CD8-positive, alpha-beta memory T cell (primary cell): ENCODE measurements around the gene CD4. TPM values are rescaled to one million over a fixed set of nuclear protein-coding genes. Genes with fewer than 3 reads are reported as not detected.

ENCODE experiments used
- CTCF ChIA-PET: fragments of 350-600 bp; sonication (Branson Sonifier 250); formaldehyde crosslinking; loops from one replicate; lab custom pipeline; 2021; ENCODE audit warnings: antibody characterized with exemption; lab: Charles Lee
- POLR2A ChIA-PET: fragments of 350-600 bp; sonication (Branson Sonifier 250); formaldehyde crosslinking; loops from one replicate; lab custom pipeline; 2021; ENCODE audit warnings: antibody characterized with exemption; lab: Charles Lee
- DNase-seq, 5 donors: peaks; one replicate each; pipeline versions ENCODE4 v3.0.0 to v3.0.0-alpha.2; 2020 to 2022; ENCODE audit warnings: mixed read lengths in 1 of 5
- H3K27ac ChIP-seq: one replicate; pipeline ENCODE4 v1.7.0; 2013; ENCODE audit warnings: low read depth, mild to moderate bottlenecking, low read length, moderate library complexity
- H3K27me3 ChIP-seq: 2 replicates; pipeline ENCODE4 v1.7.0; 2013; ENCODE audit warnings: low read length, mild to moderate bottlenecking; ENCODE audit not compliant: insufficient read depth, poor library complexity, severe bottlenecking
- H3K36me3 ChIP-seq: 2 replicates; pipeline ENCODE4 v1.7.0; 2013; ENCODE audit warnings: mild to moderate bottlenecking, low read length, moderate library complexity; ENCODE audit not compliant: insufficient read depth
- H3K4me1 ChIP-seq: 2 replicates; pipeline ENCODE4 v1.7.0; 2013; ENCODE audit warnings: mild to moderate bottlenecking, low read length, moderate library complexity; ENCODE audit not compliant: insufficient read depth
- H3K4me3 ChIP-seq: 2 replicates; pipeline ENCODE4 v1.7.0; 2013; ENCODE audit warnings: mild to moderate bottlenecking, low read length
- H3K9me3 ChIP-seq: 2 replicates; pipeline ENCODE4 v1.7.0; 2013; ENCODE audit warnings: mild to moderate bottlenecking, low read length
- H3K27ac Mint-ChIP-seq, 8 donors: one replicate each; pipeline ENCODE4 v1.8.0; 2020 to 2021; ENCODE audit warnings: mixed read lengths in 8 of 8, mild to moderate bottlenecking in 6 of 8, inconsistent platforms in 3 of 8, moderate library complexity in 3 of 8
- H3K27me3 Mint-ChIP-seq, 2 donors: one replicate each; pipeline ENCODE4 v1.8.0; 2020 to 2021; ENCODE audit warnings: mixed read lengths in 2 of 2, mild to moderate bottlenecking in 1 of 2, moderate library complexity in 1 of 2
- H3K36me3 Mint-ChIP-seq, 3 donors: one replicate each; pipeline ENCODE4 v1.8.0; 2020 to 2021; ENCODE audit warnings: mixed read lengths in 3 of 3, inconsistent platforms in 1 of 3, mild to moderate bottlenecking in 1 of 3
- H3K4me1 Mint-ChIP-seq, 3 donors: one replicate each; pipeline ENCODE4 v1.8.0; 2020 to 2021; ENCODE audit warnings: mixed read lengths in 3 of 3, inconsistent platforms in 1 of 3, mild to moderate bottlenecking in 1 of 3
- H3K4me3 Mint-ChIP-seq, 7 donors: one replicate each; pipeline ENCODE4 v1.8.0; 2020 to 2021; ENCODE audit warnings: mixed read lengths in 7 of 7, mild to moderate bottlenecking in 6 of 7, moderate library complexity in 4 of 7, inconsistent platforms in 2 of 7
- H3K9me3 Mint-ChIP-seq, 5 donors: one replicate each; pipeline ENCODE4 v1.8.0; 2020 to 2022; ENCODE audit warnings: mixed read lengths in 5 of 5, mild to moderate bottlenecking in 3 of 5, moderate library complexity in 2 of 5, inconsistent platforms in 1 of 5
- polyA plus RNA-seq: library from polyadenylated mRNA; unstranded; fragments of 300-500 nt; fragmentation: Illumina TruSeq; gene quantifications from one replicate; pipeline ENCODE4 v1.2.3, GENCODE V29; 2021
- total RNA-seq, 2 experiments: library from RNA; stranded (reverse); gene quantifications; one replicate each; pipeline ENCODE4 v1.2.3, GENCODE V29; 2021

Gene CD4
- total and polyA plus RNA-seq, 3 experiments from 2014 or later = 0.30 to 1.8 (median 1.2) TPM

- Mint-ChIP-seq H3K36me3 (peaks cover 0 to 10% (median 0%) of the 10 kb centered on the region in 3 donors), H3K9me3 (no peaks in the 10 kb centered on the region), H3K4me1 (peaks cover 0 to 4% (median 3%) of the 10 kb centered on the region in 3 donors), H3K27ac (no peak overlapping the region), H3K4me3 (no peak overlapping the region), H3K27me3 (no peaks in the 10 kb centered on the region)
- POLR2A ChIA-PET = no interaction called here
- DNase-seq = no peak
- Histone ChIP-seq H3K36me3 (no peaks in the 10 kb centered on the region), H3K27ac (no peak overlapping the region), H3K4me3 (no peak overlapping the region), H3K4me1 (peaks cover 6% of the 10 kb centered on the region), H3K27me3 (no peaks in the 10 kb centered on the region), H3K9me3 (no peaks in the 10 kb centered on the region)
- CTCF ChIA-PET = interaction anchor here (1.9 kb wide), 1 partner anchor 12 kb away, joined by 5 read pairs; no protein-coding TSS in a partner anchor
Measured at GRCh38 chr12:6838854-6839253, 49.5 kb downstream of the CD4 start.

GRCh38 chr12:6839482-6840201 is 50.3 kb downstream of the CD4 start:
- no peak overlapping the region for H3K27ac ChIP-seq
- H3K9me3 Mint-ChIP-seq = no peaks in the 10 kb centered on the region
- no peaks in the 10 kb centered on the region for H3K36me3 ChIP-seq
- no peaks in the 10 kb centered on the region for H3K27me3 ChIP-seq
- H3K4me1 ChIP-seq = peaks cover 6% of the 10 kb centered on the region
- ChIA-PET POLR2A (no interaction called here), CTCF (interaction anchor here (1.9 kb wide), 1 partner anchor 13 kb away, joined by 5 read pairs; no protein-coding TSS in a partner anchor)
- H3K4me3 ChIP-seq = no peak overlapping the region
- H3K9me3 ChIP-seq = no peaks in the 10 kb centered on the region
- no peak overlapping the region for H3K4me3 Mint-ChIP-seq
- H3K27me3 Mint-ChIP-seq = no peaks in the 10 kb centered on the region
- H3K27ac Mint-ChIP-seq = no peak overlapping the region
- peaks cover 0 to 4% (median 3%) of the 10 kb centered on the region in 3 donors for H3K4me1 Mint-ChIP-seq
- peaks cover 0 to 7% (median under 1%) of the 10 kb centered on the region in 3 donors for H3K36me3 Mint-ChIP-seq
- no peak for DNase-seq

DNA sequence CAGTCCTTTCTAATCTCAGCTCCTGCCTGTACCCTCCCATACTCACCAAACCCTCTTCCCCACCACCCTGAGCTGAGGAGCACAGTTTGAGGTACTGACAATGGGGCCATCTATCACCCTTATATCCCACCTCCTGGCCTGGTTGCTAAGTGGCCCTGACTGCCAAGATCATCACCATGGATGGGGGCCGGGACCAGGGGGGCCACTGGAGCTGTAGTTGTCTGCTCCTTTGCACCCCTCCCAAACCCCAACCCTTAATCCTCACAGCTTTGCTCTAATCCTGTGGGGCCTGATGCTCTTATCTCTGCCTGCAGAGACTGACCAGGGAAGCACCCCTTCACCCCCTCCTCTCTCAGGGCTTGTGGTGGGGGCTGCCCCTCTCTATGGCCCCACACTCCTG is 51.0 kb downstream of the CD4 start:
- ChIA-PET CTCF (interaction anchor here (1.9 kb wide), 1 partner anchor 14 kb away, joined by 5 read pairs; no protein-coding TSS in a partner anchor), POLR2A (no interaction called here)
- H3K36me3 Mint-ChIP-seq = peaks cover 0 to 12% (median 1%) of the 10 kb centered on the region in 3 donors
- no peaks in the 10 kb centered on the region for H3K27me3 Mint-ChIP-seq
- Histone ChIP-seq H3K4me1 (peaks cover 6% of the 10 kb centered on the region), H3K27me3 (no peaks in the 10 kb centered on the region), H3K9me3 (no peaks in the 10 kb centered on the region), H3K4me3 (no peak overlapping the region), H3K27ac (no peak overlapping the region), H3K36me3 (no peaks in the 10 kb centered on the region)
- H3K9me3 Mint-ChIP-seq = no peaks in the 10 kb centered on the region
- no peak overlapping the region for H3K4me3 Mint-ChIP-seq
- H3K4me1 Mint-ChIP-seq = peaks cover 0 to 4% (median 3%) of the 10 kb centered on the region in 3 donors
- no peak overlapping the region for H3K27ac Mint-ChIP-seq
- DNase-seq = no peak

DNA sequence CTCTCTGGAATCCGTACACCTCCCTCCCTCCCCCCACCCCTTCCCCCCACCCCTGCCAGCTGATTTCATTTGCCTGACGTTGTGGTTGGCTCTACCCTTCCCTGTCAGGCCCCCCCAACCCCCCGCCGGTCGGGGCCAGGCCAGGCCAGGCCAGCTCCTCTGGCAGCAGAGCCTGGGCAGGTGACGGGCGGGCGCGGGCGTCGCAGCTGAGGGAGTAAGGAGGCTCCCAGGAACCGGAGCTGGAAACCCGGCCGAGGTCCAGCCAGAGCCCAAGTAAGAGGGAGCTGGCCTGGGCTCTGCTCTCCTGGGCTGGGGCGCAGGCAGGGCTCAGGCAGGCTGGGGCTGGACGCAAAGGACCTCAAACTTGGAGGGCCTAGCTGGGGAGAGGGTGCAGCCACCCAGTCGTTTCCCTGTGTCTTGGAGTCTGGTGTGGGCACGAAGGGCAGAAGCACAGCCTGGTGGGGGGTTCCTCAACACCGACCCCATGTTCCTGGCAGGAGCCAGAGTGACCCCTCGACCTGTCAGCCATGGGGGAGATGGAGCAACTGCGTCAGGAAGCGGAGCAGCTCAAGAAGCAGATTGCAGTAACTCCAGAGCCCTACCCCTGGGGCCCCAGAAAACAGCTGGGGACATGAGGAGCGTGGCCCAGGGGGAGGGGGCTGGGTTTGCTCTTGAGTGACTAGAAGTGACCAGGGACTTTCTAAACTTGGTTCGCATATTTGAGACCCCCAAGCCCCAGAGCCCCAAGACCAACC is 51.6 kb downstream of the CD4 start, which contains the start of gene GNB3:
GNB3 (plus strand) TSS at position 165 of the 755 bp plus-strand sequence; CDS start at position 528, 363 bp downstream.
- ChIA-PET POLR2A (no interaction called here), CTCF (interaction anchor here (1.2 to 1.9 kb wide), 2 partner anchors 14 to 32 kb away, joined by 3 to 5 read pairs; no protein-coding TSS in a partner anchor)

DNA sequence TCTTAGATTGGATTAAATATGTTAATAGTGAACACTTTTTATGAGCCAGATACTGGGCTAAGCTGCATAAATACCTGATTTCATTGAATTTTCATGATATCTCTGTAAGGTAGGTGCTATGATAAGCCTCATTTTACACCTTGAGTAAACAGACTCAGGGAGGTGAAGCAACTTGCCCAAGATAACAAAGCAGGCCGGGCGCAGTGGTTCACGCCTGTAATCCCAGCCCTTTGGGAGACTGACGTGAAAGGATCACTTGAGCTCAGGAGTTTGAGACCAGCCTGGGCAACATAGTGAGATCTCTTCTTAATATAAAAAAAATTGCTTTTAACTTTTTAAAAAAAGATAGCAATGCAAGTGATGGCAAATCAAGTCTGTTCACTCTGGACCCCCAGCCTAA is 52.7 kb downstream of the CD4 start:
- Mint-ChIP-seq H3K9me3 (no peaks in the 10 kb centered on the region), H3K27ac (no peak overlapping the region), H3K36me3 (peaks cover 0 to 18% (median 1%) of the 10 kb centered on the region in 3 donors), H3K4me1 (no peaks in the 10 kb centered on the region), H3K4me3 (no peak overlapping the region), H3K27me3 (no peaks in the 10 kb centered on the region)
- ChIA-PET POLR2A (no interaction called here), CTCF (interaction anchor here (0.8 to 1.3 kb wide), 3 partner anchors 13 to 30 kb away, joined by 3 read pairs; no protein-coding TSS in a partner anchor)
- Histone ChIP-seq H3K4me3 (no peak overlapping the region), H3K9me3 (no peaks in the 10 kb centered on the region), H3K4me1 (no peaks in the 10 kb centered on the region), H3K27me3 (no peaks in the 10 kb centered on the region), H3K27ac (no peak overlapping the region), H3K36me3 (no peaks in the 10 kb centered on the region)
- no peak for DNase-seq

More for the DNA sequence above, 51.6 kb downstream of the CD4 start, which contains the start of gene GNB3:
- H3K9me3 Mint-ChIP-seq = no peaks in the 10 kb centered on the region
- H3K9me3 ChIP-seq = no peaks in the 10 kb centered on the region
- H3K4me1 Mint-ChIP-seq = no peaks in the 10 kb centered on the region
- no peak for DNase-seq
- no peak within 1 kb of the TSS for H3K27ac Mint-ChIP-seq
- no peaks in the 10 kb centered on the region for H3K27me3 ChIP-seq
- no peak within 1 kb of the TSS for H3K27ac ChIP-seq
- no peak within 1 kb of the TSS for H3K4me3 Mint-ChIP-seq
- peaks cover 4% of the 10 kb centered on the region for H3K4me1 ChIP-seq
- peaks cover 0 to 12% (median 1%) of the 10 kb centered on the region in 3 donors for H3K36me3 Mint-ChIP-seq
- H3K4me3 ChIP-seq = no peak within 1 kb of the TSS
- H3K27me3 Mint-ChIP-seq = no peaks in the 10 kb centered on the region
- no peaks in the 10 kb centered on the region for H3K36me3 ChIP-seq

GRCh38 chr12:6843118-6843902 is 54.0 kb downstream of the CD4 start:
- Histone ChIP-seq H3K36me3 (no peaks in the 10 kb centered on the region), H3K4me1 (no peaks in the 10 kb centered on the region), H3K27me3 (no peaks in the 10 kb centered on the region), H3K9me3 (no peaks in the 10 kb centered on the region), H3K4me3 (no peak overlapping the region), H3K27ac (no peak overlapping the region)
- peaks cover 0 to 17% (median 1%) of the 10 kb centered on the region in 3 donors for H3K36me3 Mint-ChIP-seq
- DNase-seq = no peak
- H3K27ac Mint-ChIP-seq = peak overlapping the region in 2 of 8 donors; percentile 22 to 34
- ChIA-PET CTCF (interaction anchor here (1.3 to 12.8 kb wide), 2 partner anchors 10 to 23 kb away, joined by 3 to 91 read pairs; no protein-coding TSS in a partner anchor), POLR2A (no interaction called here)
- no peaks in the 10 kb centered on the region for H3K9me3 Mint-ChIP-seq
- H3K4me1 Mint-ChIP-seq = no peaks in the 10 kb centered on the region
- H3K27me3 Mint-ChIP-seq = no peaks in the 10 kb centered on the region
- H3K4me3 Mint-ChIP-seq = no peak overlapping the region

GRCh38 chr12:6845395-6845794 is 56.1 kb downstream of the CD4 start:
- Mint-ChIP-seq H3K4me1 (peaks cover 0 to 5% (median 0%) of the 10 kb centered on the region in 3 donors), H3K27ac (no peak overlapping the region)

More at GRCh38 chr12:6845395-6845794, 56.1 kb downstream of the CD4 start:
- no peaks in the 10 kb centered on the region for H3K9me3 ChIP-seq
- no peaks in the 10 kb centered on the region for H3K36me3 ChIP-seq
- POLR2A ChIA-PET = no interaction called here
- no peak overlapping the region for H3K4me3 Mint-ChIP-seq
- no peak overlapping the region for H3K4me3 ChIP-seq
- H3K27ac ChIP-seq = no peak overlapping the region
- CTCF ChIA-PET = interaction anchor here (12.8 kb wide), 1 partner anchor 12 kb away, joined by 91 read pairs; no protein-coding TSS in a partner anchor
- H3K27me3 Mint-ChIP-seq = no peaks in the 10 kb centered on the region
- no peaks in the 10 kb centered on the region for H3K27me3 ChIP-seq
- DNase-seq = no peak
- H3K36me3 Mint-ChIP-seq = peaks cover 0 to 13% (median 1%) of the 10 kb centered on the region in 3 donors
- H3K9me3 Mint-ChIP-seq = no peaks in the 10 kb centered on the region
- no peaks in the 10 kb centered on the region for H3K4me1 ChIP-seq
